Measurements from ENCODE around the gene SLC35F1. TPM values are rescaled to one million over a fixed set of nuclear protein-coding genes. Genes with fewer than 3 reads are reported as not detected.
"Not testable (repeated sequence)": the region's sequence is repeated elsewhere in the genome, so short reads cannot be mapped to it uniquely, and the experiment has no call there.

The SLC35F1 gene
- total and polyA plus RNA-seq, 10 of the 15 experiments (the other 5 are each of a cell fraction or from before 2014, with no cell fraction given): 0.01 TPM; not detected in 9

GRCh38 chr6:117965763-117966162 is 58.7 kb downstream of the SLC35F1 start:
- POLR2A ChIA-PET; BruUV-seq (replicated peaks): not testable (repeated sequence)

GRCh38 chr6:117971637-117972036 is 64.6 kb downstream of the SLC35F1 start:
- ChIA-PET RAD21 (ENCODE audit: unreplicated experiment) (no interaction called here), CTCF (no interaction called here), SMC1A (ENCODE audit: uncharacterized antibody, unreplicated experiment) (no interaction called here), POLR2A (no interaction called here)
- Histone ChIP-seq H3K27me3 (replicated peaks in 1 of 2; ENCODE audit: control insufficient read depth in 2 of 2, insufficient read depth in 2 of 2, low read length in 1 of 2) (no peaks in the 10 kb centered on the region), H4K20me1 (ENCODE audit: control insufficient read depth, insufficient read depth) (no peaks in the 10 kb centered on the region), H3K27ac (ENCODE audit: control insufficient read depth, insufficient read depth) (no peak overlapping the region), H3K9ac (ENCODE audit: control insufficient read depth, insufficient read depth, low read length) (no peak overlapping the region), H3K4me1 (ENCODE audit: control insufficient read depth, insufficient read depth, low read length) (no peaks in the 10 kb centered on the region), H3K9me3 (replicated peaks; ENCODE audit: control insufficient read depth, insufficient read depth, low read length) (no peaks in the 10 kb centered on the region), H3K79me2 (ENCODE audit: control insufficient read depth, insufficient read depth, low read length) (no peaks in the 10 kb centered on the region), H3K36me3 (ENCODE audit: control insufficient read depth in 2 of 2, insufficient read depth in 2 of 2, low read length in 1 of 2) (no peaks in the 10 kb centered on the region), H3K4me3 (no peak overlapping the region), H2AFZ (ENCODE audit: control insufficient read depth, low read depth, low read length) (no peak overlapping the region), H3K4me2 (ENCODE audit: control insufficient read depth, insufficient read depth) (no peak overlapping the region)
- DNase-seq (ENCODE audit: low read depth, low spot score) (no peak), FAIRE-seq (no peak), ATAC-seq (no peak)
- in situ Hi-C loops (cut with MboI) (loop anchor here (10.0 kb wide), 1 partner anchor 293 kb away; no protein-coding TSS in a partner anchor), intact Hi-C loops (cut with micrococcal nuclease; ENCODE audit: unreplicated experiment) (no loop called here)
- BruUV-seq (replicated peaks): no TSS peak
- TF ChIP-seq DPF2 (IDR thresholded peaks at IDR 0.05): no peak
- no peak for TF ChIP-seq TCF12 (IDR thresholded peaks at IDR 0.05; ENCODE audit: low read depth, low read length)
- no peak for TF ChIP-seq SIN3A (IDR thresholded peaks at IDR 0.05; ENCODE audit: low read depth, low read length)
- no peak for TF ChIP-seq STAT3 (IDR thresholded peaks at IDR 0.05; ENCODE audit: low read depth, low read length)
- TF ChIP-seq PAX8 (IDR thresholded peaks at IDR 0.05): no peak
- no peak for TF ChIP-seq TAF1 (IDR thresholded peaks at IDR 0.05; ENCODE audit: borderline replicate concordance, low read depth, low read length)
- TF ChIP-seq CUX1 (IDR thresholded peaks at IDR 0.05; ENCODE audit: insufficient replicate concordance, low read depth, low read length): no peak
- no peak for TF ChIP-seq SMAD1 (IDR thresholded peaks at IDR 0.05; ENCODE audit: low read depth, partially characterized antibody)
- TF ChIP-seq SREBF1 (IDR thresholded peaks at IDR 0.05; ENCODE audit: low read length): no peak
- no peak for TF ChIP-seq CHD1 (IDR thresholded peaks at IDR 0.05; ENCODE audit: low read depth, low read length)
- TF ChIP-seq, protein P1, sequence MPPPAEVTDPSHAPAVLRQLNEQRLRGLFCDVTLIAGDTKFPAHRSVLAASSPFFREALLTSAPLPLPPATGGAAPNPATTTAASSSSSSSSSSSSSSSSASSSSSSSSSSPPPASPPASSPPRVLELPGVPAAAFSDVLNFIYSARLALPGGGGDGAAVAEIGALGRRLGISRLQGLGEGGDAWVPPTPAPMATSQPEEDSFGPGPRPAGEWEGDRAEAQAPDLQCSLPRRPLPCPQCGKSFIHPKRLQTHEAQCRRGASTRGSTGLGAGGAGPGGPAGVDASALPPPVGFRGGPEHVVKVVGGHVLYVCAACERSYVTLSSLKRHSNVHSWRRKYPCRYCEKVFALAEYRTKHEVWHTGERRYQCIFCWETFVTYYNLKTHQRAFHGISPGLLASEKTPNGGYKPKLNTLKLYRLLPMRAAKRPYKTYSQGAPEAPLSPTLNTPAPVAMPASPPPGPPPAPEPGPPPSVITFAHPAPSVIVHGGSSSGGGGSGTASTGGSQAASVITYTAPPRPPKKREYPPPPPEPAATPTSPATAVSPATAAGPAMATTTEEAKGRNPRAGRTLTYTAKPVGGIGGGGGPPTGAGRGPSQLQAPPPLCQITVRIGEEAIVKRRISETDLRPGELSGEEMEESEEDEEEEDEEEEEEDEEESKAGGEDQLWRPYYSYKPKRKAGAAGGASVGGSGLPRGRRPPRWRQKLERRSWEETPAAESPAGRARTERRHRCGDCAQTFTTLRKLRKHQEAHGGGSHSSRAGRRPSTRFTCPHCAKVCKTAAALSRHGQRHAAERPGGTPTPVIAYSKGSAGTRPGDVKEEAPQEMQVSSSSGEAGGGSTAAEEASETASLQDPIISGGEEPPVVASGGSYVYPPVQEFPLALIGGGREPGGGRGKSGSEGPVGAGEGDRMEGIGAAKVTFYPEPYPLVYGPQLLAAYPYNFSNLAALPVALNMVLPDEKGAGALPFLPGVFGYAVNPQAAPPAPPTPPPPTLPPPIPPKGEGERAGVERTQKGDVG (CRISPR knock-in tag; IDR thresholded peaks at IDR 0.05): no peak

More at GRCh38 chr6:117965763-117966162, 58.7 kb downstream of the SLC35F1 start:
- DNase-seq (ENCODE audit: low read depth, low spot score); H3K27me3 ChIP-seq (replicated peaks in 1 of 2; ENCODE audit: control insufficient read depth in 2 of 2, insufficient read depth in 2 of 2, low read length in 1 of 2); RAD21 ChIA-PET (ENCODE audit: unreplicated experiment); ATAC-seq; FAIRE-seq; H3K36me3 ChIP-seq (ENCODE audit: control insufficient read depth in 2 of 2, insufficient read depth in 2 of 2, low read length in 1 of 2); in situ Hi-C loops (cut with MboI); H4K20me1 ChIP-seq (ENCODE audit: control insufficient read depth, insufficient read depth); H3K79me2 ChIP-seq (ENCODE audit: control insufficient read depth, insufficient read depth, low read length); H3K27ac ChIP-seq (ENCODE audit: control insufficient read depth, insufficient read depth); H3K4me1 ChIP-seq (ENCODE audit: control insufficient read depth, insufficient read depth, low read length); H3K9me3 ChIP-seq (replicated peaks; ENCODE audit: control insufficient read depth, insufficient read depth, low read length); H3K4me2 ChIP-seq (ENCODE audit: control insufficient read depth, insufficient read depth); H3K4me3 ChIP-seq; intact Hi-C loops (cut with micrococcal nuclease; ENCODE audit: unreplicated experiment); H3K9ac ChIP-seq (ENCODE audit: control insufficient read depth, insufficient read depth, low read length); SMC1A ChIA-PET (ENCODE audit: uncharacterized antibody, unreplicated experiment); H2AFZ ChIP-seq (ENCODE audit: control insufficient read depth, low read depth, low read length): not testable (repeated sequence)
- CTCF ChIA-PET: interaction anchor here (1.9 kb wide), 1 partner anchor 9 kb away, joined by 5 read pairs; no protein-coding TSS in a partner anchor
- 29% methylated on average over 7 of the region's 7 CpGs for WGBS (ENCODE audit: insufficient coverage, insufficient replicate concordance, low lambda C conversion rate, missing lambda C conversion rate)
